Dendritic cell treated with granulocyte-macrophage colony-stimulating factor and Interleukin-4, amounts not matched to agents 40 ng/mL and 50 ng/mL, for 4 days (primary cell): ENCODE data around the gene IGSF3.

Experiments used
- H3K27ac Mint-ChIP-seq: one replicate; pipeline ENCODE4 v1.8.0; 2022; ENCODE audit warnings: mild to moderate bottlenecking, mixed read lengths
- H3K27me3 Mint-ChIP-seq: one replicate; pipeline ENCODE4 v1.8.0; 2022; ENCODE audit warnings: mild to moderate bottlenecking, mixed read lengths
- H3K36me3 Mint-ChIP-seq: one replicate; pipeline ENCODE4 v1.8.0; 2022; ENCODE audit warnings: low read depth, mixed read lengths
- H3K4me1 Mint-ChIP-seq: one replicate; pipeline ENCODE4 v1.8.0; 2022; ENCODE audit warnings: low read depth, mixed read lengths
- H3K4me3 Mint-ChIP-seq: one replicate; pipeline ENCODE4 v1.8.0; 2022; ENCODE audit warnings: mild to moderate bottlenecking, moderate library complexity, mixed read lengths
- H3K9me3 Mint-ChIP-seq: one replicate; pipeline ENCODE4 v1.8.0; 2022; ENCODE audit warnings: mixed read lengths
- intact Hi-C: fragments of 100-400 bp; cut with micrococcal nuclease; formaldehyde crosslinking; loops from one replicate; pipeline ENCODE4 v1.15.0; 2022

The IGSF3 gene

DNA sequence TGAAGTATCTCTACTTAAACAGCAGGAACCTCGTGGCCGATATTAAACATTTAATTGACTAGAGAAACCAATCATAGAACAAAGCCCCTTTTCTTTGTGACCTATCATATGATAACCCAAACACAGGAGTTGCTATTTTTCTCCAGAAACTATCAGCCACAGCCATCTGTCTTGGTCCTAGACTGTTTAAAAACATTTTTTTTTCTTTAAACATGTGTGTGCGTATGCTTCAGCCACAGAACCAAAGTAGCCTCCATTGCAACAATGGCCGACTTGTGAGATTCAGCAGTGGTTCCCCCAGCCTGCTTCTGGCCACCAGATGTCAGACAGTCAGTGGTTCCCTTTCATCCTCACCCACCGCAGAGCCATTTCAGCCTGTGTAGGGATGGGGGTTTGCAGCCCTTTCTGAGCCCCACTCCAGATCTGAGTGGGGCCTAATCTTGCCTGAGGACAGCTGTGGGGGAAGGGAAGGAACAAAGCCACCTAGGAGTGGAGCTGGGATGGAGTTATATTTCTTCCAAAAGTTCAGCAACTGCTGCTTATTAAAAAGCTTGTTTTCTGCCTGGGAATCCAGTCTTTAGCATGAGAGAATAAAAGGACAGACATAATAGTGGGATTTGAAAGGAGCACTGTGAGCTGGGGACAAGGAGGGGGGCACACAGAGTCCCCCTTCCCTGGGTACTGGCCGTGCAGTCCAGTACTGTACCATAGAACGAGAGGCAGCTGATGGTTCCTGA lies 11.7 kb upstream of the IGSF3 start:
- H3K9me3 Mint-ChIP-seq: no peaks in the 10 kb centered on the region
- H3K36me3 Mint-ChIP-seq: no peaks in the 10 kb centered on the region
- intact Hi-C loops: no loop called here
- H3K4me1 Mint-ChIP-seq: peaks cover 6% of the 10 kb centered on the region
- H3K27me3 Mint-ChIP-seq: peaks cover 1% of the 10 kb centered on the region
- H3K4me3 Mint-ChIP-seq: no peak overlapping the region
- H3K27ac Mint-ChIP-seq: no peak overlapping the region

DNA sequence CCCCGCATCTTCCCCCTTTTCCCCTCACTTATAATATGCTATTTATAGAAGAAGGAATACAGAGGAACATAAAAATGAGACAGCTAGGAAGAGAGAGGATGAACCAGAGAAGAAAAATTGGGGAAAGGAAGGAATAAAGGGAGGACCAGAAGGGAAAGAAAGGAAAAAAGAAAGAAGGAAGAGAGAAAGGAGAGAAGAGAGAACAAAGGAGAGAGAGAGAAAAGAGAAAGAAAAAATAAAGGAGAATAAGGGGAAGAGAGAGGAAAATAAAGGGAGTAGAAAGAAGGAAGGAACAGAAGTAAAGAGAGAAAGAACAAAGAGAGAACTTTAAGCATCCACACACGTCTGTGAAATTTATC lies 11.2 kb upstream of the IGSF3 start:
- no peak overlapping the region for H3K27ac Mint-ChIP-seq
- intact Hi-C loops: no loop called here
- H3K27me3 Mint-ChIP-seq: peaks cover 6% of the 10 kb centered on the region
- no peaks in the 10 kb centered on the region for H3K36me3 Mint-ChIP-seq
- no peaks in the 10 kb centered on the region for H3K9me3 Mint-ChIP-seq
- no peak overlapping the region for H3K4me3 Mint-ChIP-seq
- H3K4me1 Mint-ChIP-seq: peaks cover 6% of the 10 kb centered on the region

- Mint-ChIP-seq H3K4me1 (peaks cover 6% of the 10 kb centered on the region), H3K27ac (no peak overlapping the region), H3K36me3 (no peaks in the 10 kb centered on the region), H3K4me3 (no peak overlapping the region), H3K9me3 (no peaks in the 10 kb centered on the region), H3K27me3 (peaks cover 11% of the 10 kb centered on the region)
- intact Hi-C loops: no loop called here
These were observed 10.0 kb upstream of the IGSF3 start for GRCh38 chr1:116677474-116678062.

- Mint-ChIP-seq H3K4me3 (no peak overlapping the region), H3K9me3 (no peaks in the 10 kb centered on the region), H3K4me1 (peaks cover 6% of the 10 kb centered on the region), H3K27ac (no peak overlapping the region), H3K36me3 (no peaks in the 10 kb centered on the region), H3K27me3 (peaks cover 13% of the 10 kb centered on the region)
- intact Hi-C loops: no loop called here
These were observed 8.8 kb upstream of the IGSF3 start for GRCh38 chr1:116676291-116676690.

DNA sequence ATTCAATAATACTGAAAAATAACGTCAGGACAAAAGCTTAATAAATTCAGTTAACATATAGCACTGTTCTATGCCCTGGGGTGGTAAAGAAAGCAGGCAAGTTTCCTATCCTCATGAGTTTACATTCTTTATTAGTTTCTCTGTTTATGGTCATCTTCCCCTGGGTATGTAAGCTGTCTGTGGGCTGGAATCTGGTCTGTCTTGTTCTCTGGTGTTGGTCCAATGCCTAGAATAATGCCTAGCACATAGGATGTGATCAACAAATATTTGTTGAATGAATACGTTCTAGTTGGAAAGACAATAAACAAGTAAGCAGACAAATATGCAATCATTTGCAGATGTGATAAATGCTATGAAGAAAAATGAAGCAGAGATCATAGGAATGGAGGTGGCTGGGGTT lies 7.2 kb upstream of the IGSF3 start:
- Mint-ChIP-seq H3K36me3 (no peaks in the 10 kb centered on the region), H3K4me1 (peaks cover 6% of the 10 kb centered on the region), H3K27ac (no peak overlapping the region), H3K27me3 (peaks cover 23% of the 10 kb centered on the region), H3K4me3 (no peak overlapping the region), H3K9me3 (no peaks in the 10 kb centered on the region)
- intact Hi-C loops: no loop called here

- Mint-ChIP-seq H3K27ac (no peak overlapping the region), H3K9me3 (no peaks in the 10 kb centered on the region), H3K36me3 (no peaks in the 10 kb centered on the region), H3K27me3 (peaks cover 25% of the 10 kb centered on the region), H3K4me3 (no peak overlapping the region), H3K4me1 (peaks cover 6% of the 10 kb centered on the region)
- intact Hi-C loops: no loop called here
These were observed 6.5 kb upstream of the IGSF3 start for GRCh38 chr1:116674011-116674531.

- H3K4me3 Mint-ChIP-seq: no peak overlapping the region
- peaks cover 2% of the 10 kb centered on the region for H3K4me1 Mint-ChIP-seq
- no peak overlapping the region for H3K27ac Mint-ChIP-seq
- no peaks in the 10 kb centered on the region for H3K36me3 Mint-ChIP-seq
- H3K27me3 Mint-ChIP-seq: peaks cover 33% of the 10 kb centered on the region
- H3K9me3 Mint-ChIP-seq: no peaks in the 10 kb centered on the region
- intact Hi-C loops: no loop called here
These were observed 4.4 kb upstream of the IGSF3 start for GRCh38 chr1:116671912-116672311.

DNA sequence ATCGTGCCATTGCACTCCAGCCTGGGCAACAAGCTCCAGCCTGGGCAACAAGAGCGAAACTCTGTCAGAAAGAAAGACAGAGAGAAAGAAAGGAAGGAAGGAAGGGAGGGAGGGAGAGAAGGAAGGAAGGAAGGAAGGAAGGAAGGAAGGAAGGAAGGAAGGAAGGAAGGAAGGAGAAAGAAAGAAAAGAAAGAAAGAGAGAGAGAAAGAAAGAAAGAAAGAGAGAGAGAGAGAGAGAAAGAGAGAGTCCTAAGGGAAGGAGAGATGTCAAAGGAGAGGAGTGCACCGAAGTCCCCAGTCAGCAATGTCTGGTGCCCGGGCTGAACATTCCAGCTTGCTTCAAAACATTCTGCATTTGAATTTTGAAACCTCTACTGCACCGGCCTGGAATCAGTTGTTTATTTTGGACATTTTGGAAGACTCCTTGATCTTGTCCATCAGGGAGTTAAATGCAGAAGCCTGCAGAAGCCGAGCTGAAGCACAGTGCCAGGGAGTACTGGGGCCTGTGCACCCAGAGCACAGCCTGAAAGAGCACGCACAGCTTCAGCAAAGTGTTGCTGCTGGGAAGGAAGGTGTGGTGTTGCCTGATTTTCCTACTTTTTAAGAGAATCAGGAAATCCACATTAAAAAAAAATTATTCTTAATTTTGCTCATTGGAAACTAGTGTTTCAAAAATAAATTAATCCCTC lies 3.7 kb upstream of the IGSF3 start:
- Mint-ChIP-seq H3K4me3 (no peak overlapping the region), H3K27ac (no peak overlapping the region), H3K27me3 (peaks cover 38% of the 10 kb centered on the region), H3K4me1 (peaks cover 9% of the 10 kb centered on the region), H3K9me3 (no peaks in the 10 kb centered on the region), H3K36me3 (no peaks in the 10 kb centered on the region)
- intact Hi-C loops: no loop called here

DNA sequence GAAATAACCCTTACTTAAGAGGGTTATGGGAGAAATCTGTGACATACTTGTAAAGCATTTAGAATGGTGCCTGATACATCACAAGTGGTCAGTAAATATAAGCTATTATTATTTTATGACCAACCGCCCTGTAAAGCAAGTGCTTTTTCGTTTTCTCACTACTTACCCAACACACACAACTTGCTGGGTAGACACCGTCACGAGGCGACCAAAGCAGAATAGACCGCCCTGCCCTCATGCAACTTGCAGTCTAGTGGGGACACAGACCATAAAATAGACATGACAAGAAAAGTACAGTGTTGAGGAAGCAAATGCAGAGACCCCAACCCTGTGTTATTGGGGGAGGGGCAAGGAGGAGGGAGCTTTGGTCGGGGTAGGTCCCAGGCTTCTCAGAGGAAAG lies 744 bp upstream of the IGSF3 start:
- peaks cover 19% of the 10 kb centered on the region for H3K4me1 Mint-ChIP-seq
- no peaks in the 10 kb centered on the region for H3K9me3 Mint-ChIP-seq
- H3K4me3 Mint-ChIP-seq: no peak overlapping the region
- peak overlapping the region; percentile 14 for H3K27ac Mint-ChIP-seq
- intact Hi-C loops: loop anchor here (5.0 kb wide), 1 partner anchor 96 kb away; the partner anchor contains the start of gene CD58
- H3K27me3 Mint-ChIP-seq: peaks cover 57% of the 10 kb centered on the region
- no peaks in the 10 kb centered on the region for H3K36me3 Mint-ChIP-seq

DNA sequence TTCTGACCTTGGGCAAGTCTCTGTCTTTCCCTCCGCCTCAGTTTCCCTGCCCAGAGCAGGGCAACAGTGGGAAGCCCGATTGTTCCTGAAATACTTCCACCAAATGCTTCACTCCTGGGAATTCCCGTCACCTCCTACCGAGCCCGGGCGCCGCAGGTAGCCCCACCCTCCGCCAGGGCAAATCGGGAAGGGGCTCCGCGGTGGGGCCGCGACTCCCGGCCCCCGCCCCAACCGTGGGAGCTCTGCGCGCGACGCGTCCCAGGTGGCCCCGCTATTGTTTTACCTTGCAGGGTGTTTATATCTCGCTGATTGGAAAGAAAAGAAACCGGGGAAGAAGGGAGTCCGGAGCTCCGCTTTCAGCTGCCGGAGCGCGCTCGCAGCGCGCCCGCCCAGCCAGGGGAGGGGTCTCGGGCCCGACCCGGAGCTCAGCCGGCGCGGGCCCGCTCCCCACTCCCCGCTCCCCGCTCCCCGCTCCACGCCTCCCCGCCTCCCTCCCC lies 407 bp downstream of the IGSF3 start:
- Mint-ChIP-seq H3K36me3 (no peaks in the 10 kb centered on the region), H3K27me3 (peaks cover 57% of the 10 kb centered on the region), H3K9me3 (no peaks in the 10 kb centered on the region), H3K4me1 (peaks cover 28% of the 10 kb centered on the region), H3K4me3 (peak overlapping the region; percentile 66), H3K27ac (no peak overlapping the region)
- intact Hi-C loops: loop anchor here (5.0 kb wide), 1 partner anchor 95 kb away; the partner anchor contains the start of gene CD58

GRCh38 chr1:116666187-116667077 lies 1.1 kb downstream of the IGSF3 start:
- Mint-ChIP-seq H3K27ac (no peak overlapping the region), H3K36me3 (no peaks in the 10 kb centered on the region), H3K27me3 (peaks cover 57% of the 10 kb centered on the region), H3K4me1 (peaks cover 28% of the 10 kb centered on the region), H3K4me3 (peak overlapping the region; percentile 59), H3K9me3 (no peaks in the 10 kb centered on the region)
- intact Hi-C loops: loop anchor here (5.0 kb wide), 1 partner anchor 94 kb away; the partner anchor contains the start of gene CD58

GRCh38 chr1:116664978-116665371 lies 2.6 kb downstream of the IGSF3 start:
- H3K27ac Mint-ChIP-seq: no peak overlapping the region
- H3K27me3 Mint-ChIP-seq: peaks cover 48% of the 10 kb centered on the region
- peaks cover 28% of the 10 kb centered on the region for H3K4me1 Mint-ChIP-seq
- intact Hi-C loops: loop anchor here (5.0 kb wide), 1 partner anchor 93 kb away; the partner anchor contains the start of gene CD58
- no peaks in the 10 kb centered on the region for H3K36me3 Mint-ChIP-seq
- no peaks in the 10 kb centered on the region for H3K9me3 Mint-ChIP-seq
- H3K4me3 Mint-ChIP-seq: no peak overlapping the region

- Mint-ChIP-seq H3K4me1 (peaks cover 28% of the 10 kb centered on the region), H3K27me3 (peaks cover 44% of the 10 kb centered on the region), H3K9me3 (no peaks in the 10 kb centered on the region), H3K27ac (no peak overlapping the region), H3K4me3 (no peak overlapping the region), H3K36me3 (no peaks in the 10 kb centered on the region)
- intact Hi-C loops: no loop called here
These were observed 3.1 kb downstream of the IGSF3 start for GRCh38 chr1:116664366-116664977.
